ENCODE data around the gene MCC.

Gene MCC

GRCh38 chr5:113202746-113203716 lies 285.2 kb downstream of the MCC start:
- H3K36me3 ChIP-seq (ENCODE audit: control insufficient read depth, low read depth, low read length) = no peaks in the 10 kb centered on the region
- peaks cover 41% of the 10 kb centered on the region for H3K4me1 ChIP-seq (ENCODE audit: control insufficient read depth, low read depth, low read length)
- H3K27ac ChIP-seq (ENCODE audit: low read length) = no peak overlapping the region
- H3K27me3 ChIP-seq (ENCODE audit: control insufficient read depth, insufficient read depth, low read length) = no peaks in the 10 kb centered on the region
- H3K9me3 ChIP-seq (ENCODE audit: control insufficient read depth, low read depth, low read length) = no peaks in the 10 kb centered on the region
- H3K9ac ChIP-seq (ENCODE audit: low read length) = no peak overlapping the region
- H3K4me3 ChIP-seq (ENCODE audit: low read length) = no peak overlapping the region

GRCh38 chr5:113202287-113202686 lies 286.0 kb downstream of the MCC start:
- Histone ChIP-seq H3K36me3 (ENCODE audit: control insufficient read depth, low read depth, low read length) (no peaks in the 10 kb centered on the region), H3K27ac (ENCODE audit: low read length) (no peak overlapping the region), H3K4me1 (ENCODE audit: control insufficient read depth, low read depth, low read length) (peaks cover 38% of the 10 kb centered on the region), H3K27me3 (ENCODE audit: control insufficient read depth, insufficient read depth, low read length) (no peaks in the 10 kb centered on the region), H3K9ac (ENCODE audit: low read length) (no peak overlapping the region), H3K9me3 (ENCODE audit: control insufficient read depth, low read depth, low read length) (no peaks in the 10 kb centered on the region), H3K4me3 (ENCODE audit: low read length) (no peak overlapping the region)

- no peak overlapping the region for H3K9ac ChIP-seq (ENCODE audit: low read length)
- no peak overlapping the region for H3K27ac ChIP-seq (ENCODE audit: low read length)
- no peak overlapping the region for H3K4me3 ChIP-seq (ENCODE audit: low read length)
- H3K9me3 ChIP-seq (ENCODE audit: control insufficient read depth, low read depth, low read length) = no peaks in the 10 kb centered on the region
- H3K27me3 ChIP-seq (ENCODE audit: control insufficient read depth, insufficient read depth, low read length) = no peaks in the 10 kb centered on the region
- no peaks in the 10 kb centered on the region for H3K36me3 ChIP-seq (ENCODE audit: control insufficient read depth, low read depth, low read length)
- peaks cover 38% of the 10 kb centered on the region for H3K4me1 ChIP-seq (ENCODE audit: control insufficient read depth, low read depth, low read length)
These were observed 286.5 kb downstream of the MCC start for GRCh38 chr5:113201715-113202114.

- Histone ChIP-seq H3K36me3 (ENCODE audit: control insufficient read depth, low read depth, low read length) (no peaks in the 10 kb centered on the region), H3K27me3 (ENCODE audit: control insufficient read depth, insufficient read depth, low read length) (no peaks in the 10 kb centered on the region), H3K27ac (ENCODE audit: low read length) (no peak overlapping the region), H3K9ac (ENCODE audit: low read length) (no peak overlapping the region), H3K9me3 (ENCODE audit: control insufficient read depth, low read depth, low read length) (no peaks in the 10 kb centered on the region), H3K4me3 (ENCODE audit: low read length) (no peak overlapping the region), H3K4me1 (ENCODE audit: control insufficient read depth, low read depth, low read length) (peaks cover 30% of the 10 kb centered on the region)
These were observed 288.9 kb downstream of the MCC start for GRCh38 chr5:113199122-113199905.

- Histone ChIP-seq H3K4me3 (ENCODE audit: low read length) (no peak overlapping the region), H3K36me3 (ENCODE audit: control insufficient read depth, low read depth, low read length) (no peaks in the 10 kb centered on the region), H3K9ac (ENCODE audit: low read length) (no peak overlapping the region), H3K27me3 (ENCODE audit: control insufficient read depth, insufficient read depth, low read length) (no peaks in the 10 kb centered on the region), H3K9me3 (ENCODE audit: control insufficient read depth, low read depth, low read length) (no peaks in the 10 kb centered on the region), H3K4me1 (ENCODE audit: control insufficient read depth, low read depth, low read length) (peaks cover 20% of the 10 kb centered on the region), H3K27ac (ENCODE audit: low read length) (no peak overlapping the region)
These were observed 290.6 kb downstream of the MCC start for GRCh38 chr5:113197456-113198200.

- H3K36me3 ChIP-seq (ENCODE audit: control insufficient read depth, low read depth, low read length) = no peaks in the 10 kb centered on the region
- no peaks in the 10 kb centered on the region for H3K9me3 ChIP-seq (ENCODE audit: control insufficient read depth, low read depth, low read length)
- H3K4me1 ChIP-seq (ENCODE audit: control insufficient read depth, low read depth, low read length) = peaks cover 15% of the 10 kb centered on the region
- H3K27ac ChIP-seq (ENCODE audit: low read length) = no peak overlapping the region
- no peak overlapping the region for H3K4me3 ChIP-seq (ENCODE audit: low read length)
- no peak overlapping the region for H3K9ac ChIP-seq (ENCODE audit: low read length)
- H3K27me3 ChIP-seq (ENCODE audit: control insufficient read depth, insufficient read depth, low read length) = no peaks in the 10 kb centered on the region
These were observed 292.5 kb downstream of the MCC start for GRCh38 chr5:113195771-113196170.

GRCh38 chr5:113195251-113195650 lies 293.0 kb downstream of the MCC start:
- H3K9me3 ChIP-seq (ENCODE audit: control insufficient read depth, low read depth, low read length) = no peaks in the 10 kb centered on the region
- H3K9ac ChIP-seq (ENCODE audit: low read length) = no peak overlapping the region
- no peaks in the 10 kb centered on the region for H3K36me3 ChIP-seq (ENCODE audit: control insufficient read depth, low read depth, low read length)
- H3K4me1 ChIP-seq (ENCODE audit: control insufficient read depth, low read depth, low read length) = peaks cover 10% of the 10 kb centered on the region
- no peak overlapping the region for H3K4me3 ChIP-seq (ENCODE audit: low read length)
- H3K27me3 ChIP-seq (ENCODE audit: control insufficient read depth, insufficient read depth, low read length) = no peaks in the 10 kb centered on the region
- H3K27ac ChIP-seq (ENCODE audit: low read length) = no peak overlapping the region

GRCh38 chr5:113194591-113194990 lies 293.7 kb downstream of the MCC start:
- Histone ChIP-seq H3K9me3 (ENCODE audit: control insufficient read depth, low read depth, low read length) (no peaks in the 10 kb centered on the region), H3K36me3 (ENCODE audit: control insufficient read depth, low read depth, low read length) (no peaks in the 10 kb centered on the region), H3K4me3 (ENCODE audit: low read length) (no peak overlapping the region), H3K9ac (ENCODE audit: low read length) (no peak overlapping the region), H3K27me3 (ENCODE audit: control insufficient read depth, insufficient read depth, low read length) (no peaks in the 10 kb centered on the region), H3K27ac (ENCODE audit: low read length) (no peak overlapping the region), H3K4me1 (ENCODE audit: control insufficient read depth, low read depth, low read length) (peaks cover 4% of the 10 kb centered on the region)

- Histone ChIP-seq H3K9ac (ENCODE audit: low read length) (no peak overlapping the region), H3K9me3 (ENCODE audit: control insufficient read depth, low read depth, low read length) (no peaks in the 10 kb centered on the region), H3K4me1 (ENCODE audit: control insufficient read depth, low read depth, low read length) (no peaks in the 10 kb centered on the region), H3K4me3 (ENCODE audit: low read length) (no peak overlapping the region), H3K27me3 (ENCODE audit: control insufficient read depth, insufficient read depth, low read length) (no peaks in the 10 kb centered on the region), H3K27ac (ENCODE audit: low read length) (no peak overlapping the region), H3K36me3 (ENCODE audit: control insufficient read depth, low read depth, low read length) (no peaks in the 10 kb centered on the region)
These were observed 294.1 kb downstream of the MCC start for GRCh38 chr5:113194125-113194524.

- Histone ChIP-seq H3K4me3 (ENCODE audit: low read length) (no peak overlapping the region), H3K9me3 (ENCODE audit: control insufficient read depth, low read depth, low read length) (no peaks in the 10 kb centered on the region), H3K27me3 (ENCODE audit: control insufficient read depth, insufficient read depth, low read length) (no peaks in the 10 kb centered on the region), H3K4me1 (ENCODE audit: control insufficient read depth, low read depth, low read length) (no peaks in the 10 kb centered on the region), H3K36me3 (ENCODE audit: control insufficient read depth, low read depth, low read length) (no peaks in the 10 kb centered on the region), H3K9ac (ENCODE audit: low read length) (no peak overlapping the region), H3K27ac (ENCODE audit: low read length) (no peak overlapping the region)
These were observed 294.8 kb downstream of the MCC start for GRCh38 chr5:113193311-113193978.

GRCh38 chr5:113192541-113192940 lies 295.7 kb downstream of the MCC start:
- no peaks in the 10 kb centered on the region for H3K27me3 ChIP-seq (ENCODE audit: control insufficient read depth, insufficient read depth, low read length)
- no peak overlapping the region for H3K4me3 ChIP-seq (ENCODE audit: low read length)
- H3K27ac ChIP-seq (ENCODE audit: low read length) = no peak overlapping the region
- H3K9ac ChIP-seq (ENCODE audit: low read length) = no peak overlapping the region
- H3K9me3 ChIP-seq (ENCODE audit: control insufficient read depth, low read depth, low read length) = no peaks in the 10 kb centered on the region
- no peaks in the 10 kb centered on the region for H3K36me3 ChIP-seq (ENCODE audit: control insufficient read depth, low read depth, low read length)
- H3K4me1 ChIP-seq (ENCODE audit: control insufficient read depth, low read depth, low read length) = no peaks in the 10 kb centered on the region
